Ovary (tissue), 3 donors: Measurements from ENCODE around the gene MACC1.

Experiments
- POLR2A ChIP-seq: fragments of 450-650 bp; IDR thresholded peaks from one replicate; pipeline ENCODE4 v1.6.1; 2017; ENCODE audit warnings: antibody characterized with exemption, mild to moderate bottlenecking, moderate library complexity
- TF ChIP-seq, protein P1 (sequence below), 3 donors: fragments of 450-650 bp in 2 of 3; fragments of 200-600 bp in 1 of 3; IDR thresholded peaks; one replicate each; pipeline versions ENCODE4 v1.5.1 to v1.8.0; 2016 to 2022; ENCODE audit warnings: antibody characterized with exemption in 3 of 3, mild to moderate bottlenecking in 1 of 3
- donor health status: DM: no; HTN: no; CAD: no.

- TF ChIP-seq, protein P1, sequence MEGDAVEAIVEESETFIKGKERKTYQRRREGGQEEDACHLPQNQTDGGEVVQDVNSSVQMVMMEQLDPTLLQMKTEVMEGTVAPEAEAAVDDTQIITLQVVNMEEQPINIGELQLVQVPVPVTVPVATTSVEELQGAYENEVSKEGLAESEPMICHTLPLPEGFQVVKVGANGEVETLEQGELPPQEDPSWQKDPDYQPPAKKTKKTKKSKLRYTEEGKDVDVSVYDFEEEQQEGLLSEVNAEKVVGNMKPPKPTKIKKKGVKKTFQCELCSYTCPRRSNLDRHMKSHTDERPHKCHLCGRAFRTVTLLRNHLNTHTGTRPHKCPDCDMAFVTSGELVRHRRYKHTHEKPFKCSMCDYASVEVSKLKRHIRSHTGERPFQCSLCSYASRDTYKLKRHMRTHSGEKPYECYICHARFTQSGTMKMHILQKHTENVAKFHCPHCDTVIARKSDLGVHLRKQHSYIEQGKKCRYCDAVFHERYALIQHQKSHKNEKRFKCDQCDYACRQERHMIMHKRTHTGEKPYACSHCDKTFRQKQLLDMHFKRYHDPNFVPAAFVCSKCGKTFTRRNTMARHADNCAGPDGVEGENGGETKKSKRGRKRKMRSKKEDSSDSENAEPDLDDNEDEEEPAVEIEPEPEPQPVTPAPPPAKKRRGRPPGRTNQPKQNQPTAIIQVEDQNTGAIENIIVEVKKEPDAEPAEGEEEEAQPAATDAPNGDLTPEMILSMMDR (IDR thresholded peaks at IDR 0.05): no peak
- no peak for TF ChIP-seq POLR2A
Measured at GRCh38 chr7:20198260-20198659, 18.9 kb downstream of the MACC1 start.
